ENCODE measurements around the gene KLHL29.

KLHL29 gene

GRCh38 chr2:23654756-23655155 lies 269.8 kb downstream of the KLHL29 start:
- DNase-seq (ENCODE audit: low read depth, low spot score), result no peak

GRCh38 chr2:23655934-23656596 lies 271.1 kb downstream of the KLHL29 start:
- DNase-seq (ENCODE audit: low read depth, low spot score), result no peak

- DNase-seq (ENCODE audit: low read depth, low spot score), result no peak
Measured at GRCh38 chr2:23656597-23656973, 271.6 kb downstream of the KLHL29 start.

GRCh38 chr2:23657371-23657770 lies 272.4 kb downstream of the KLHL29 start:
- no peak for DNase-seq (ENCODE audit: low read depth, low spot score)

- DNase-seq (ENCODE audit: low read depth, low spot score), result no peak
Measured at GRCh38 chr2:23657934-23658333, 273.0 kb downstream of the KLHL29 start.

- DNase-seq (ENCODE audit: low read depth, low spot score), result no peak
Measured at GRCh38 chr2:23658466-23658942, 273.5 kb downstream of the KLHL29 start.

- DNase-seq (ENCODE audit: low read depth, low spot score), result no peak
Measured at GRCh38 chr2:23659328-23659727, 274.3 kb downstream of the KLHL29 start.

- DNase-seq (ENCODE audit: low read depth, low spot score), result no peak
Measured at GRCh38 chr2:23659773-23660172, 274.8 kb downstream of the KLHL29 start.

- DNase-seq (ENCODE audit: low read depth, low spot score), result no peak
Measured at GRCh38 chr2:23660237-23660636, 275.3 kb downstream of the KLHL29 start.

GRCh38 chr2:23661276-23662050 lies 276.5 kb downstream of the KLHL29 start:
- DNase-seq (ENCODE audit: low read depth, low spot score), result no peak

- no peak for DNase-seq (ENCODE audit: low read depth, low spot score)
Measured at GRCh38 chr2:23662466-23662865, 277.5 kb downstream of the KLHL29 start.

- DNase-seq (ENCODE audit: low read depth, low spot score), result no peak
Measured at GRCh38 chr2:23662941-23663920, 278.3 kb downstream of the KLHL29 start.

- no peak for DNase-seq (ENCODE audit: low read depth, low spot score)
Measured at GRCh38 chr2:23664066-23664788, 279.2 kb downstream of the KLHL29 start.

- no peak for DNase-seq (ENCODE audit: low read depth, low spot score)
Measured at GRCh38 chr2:23666241-23666979, 281.4 kb downstream of the KLHL29 start.

GRCh38 chr2:23666980-23667357 lies 282.0 kb downstream of the KLHL29 start:
- no peak for DNase-seq (ENCODE audit: low read depth, low spot score)

- DNase-seq (ENCODE audit: low read depth, low spot score), result no peak
Measured at GRCh38 chr2:23668756-23669304, 283.9 kb downstream of the KLHL29 start.

GRCh38 chr2:23669413-23670244 lies 284.6 kb downstream of the KLHL29 start:
- no peak for DNase-seq (ENCODE audit: low read depth, low spot score)

GRCh38 chr2:23670245-23670592 lies 285.2 kb downstream of the KLHL29 start:
- DNase-seq (ENCODE audit: low read depth, low spot score), result no peak

- DNase-seq (ENCODE audit: low read depth, low spot score), result no peak
Measured at GRCh38 chr2:23673082-23673481, 288.1 kb downstream of the KLHL29 start.
